GM08714 (cell line): ENCODE measurements around the gene ADARB1.
"Not testable (repeated sequence)": the region's sequence is repeated elsewhere in the genome, so short reads cannot be mapped to it uniquely, and the experiment has no call there.

Experiments
- H3K4me3 ChIP-seq: fragments of 200-500 bp; sonication (Bioruptor generic); 2 replicates; pipeline ENCODE4 v1.5.1; 2014; ENCODE audit warnings: mild to moderate bottlenecking, low read length, inconsistent platforms
- ZNF274 ChIP-seq: IDR thresholded peaks from 2 replicates; pipeline ENCODE4 v1.6.1; 2012; ENCODE audit warnings: mild to moderate bottlenecking, low read depth, low read length

The ADARB1 gene

GRCh38 chr21:45074048-45074817, at the start of gene ADARB1:
Gene ADARB1, plus strand, starts transcription at chr21:45074580. Its CDS starts 97,077 bp downstream, at chr21:45171657.
- H3K4me3 ChIP-seq: peak within 1 kb of the TSS; percentile 96

GRCh38 chr21:45026066-45026745, 48.2 kb upstream of the ADARB1 start:
- no peak overlapping the region for H3K4me3 ChIP-seq
- no peak for TF ChIP-seq ZNF274

More at GRCh38 chr21:45074048-45074817, at the start of gene ADARB1:
- TF ChIP-seq ZNF274: no peak

- no peak overlapping the region for H3K4me3 ChIP-seq
- no peak for TF ChIP-seq ZNF274
Measured at GRCh38 chr21:45026826-45027225, 47.6 kb upstream of the ADARB1 start.

GRCh38 chr21:45027241-45028196, 46.9 kb upstream of the ADARB1 start:
- no peak for TF ChIP-seq ZNF274
- H3K4me3 ChIP-seq: no peak overlapping the region

GRCh38 chr21:45028645-45029044, 45.7 kb upstream of the ADARB1 start:
- H3K4me3 ChIP-seq: not testable (repeated sequence)

- H3K4me3 ChIP-seq: no peak overlapping the region
- TF ChIP-seq ZNF274: no peak
Measured at GRCh38 chr21:45029298-45029947, 45.0 kb upstream of the ADARB1 start.

GRCh38 chr21:45029948-45030681, 44.3 kb upstream of the ADARB1 start:
- H3K4me3 ChIP-seq: no peak overlapping the region
- TF ChIP-seq ZNF274: no peak

- no peak overlapping the region for H3K4me3 ChIP-seq
- no peak for TF ChIP-seq ZNF274
Measured at GRCh38 chr21:45030682-45031570, 43.5 kb upstream of the ADARB1 start.

- TF ChIP-seq ZNF274: no peak
- no peak overlapping the region for H3K4me3 ChIP-seq
Measured at GRCh38 chr21:45031571-45032191, 42.7 kb upstream of the ADARB1 start.

GRCh38 chr21:45032332-45032731, 42.0 kb upstream of the ADARB1 start:
- TF ChIP-seq ZNF274: no peak
- H3K4me3 ChIP-seq: no peak overlapping the region

- TF ChIP-seq ZNF274: no peak
- H3K4me3 ChIP-seq: no peak overlapping the region
Measured at GRCh38 chr21:45032977-45033710, 41.2 kb upstream of the ADARB1 start.
